Activated naive CD8-positive, alpha-beta T cell treated with anti-CD3 and anti-CD28 coated beads, Interleukin-2, amount 50 U/mL, for 24 hours (primary cell): ENCODE measurements around the gene MYLK2.

Experiments used
- ATAC-seq: fragments of 150-1000 bp; cut with Tn5 transposase; one replicate; pipeline ENCODE4 v1.10.0; 2021
- DNase-seq: peaks from one replicate; pipeline ENCODE4 v3.0.0; 2021
- H3K27ac Mint-ChIP-seq: one replicate; pipeline ENCODE4 v1.8.0; 2021; ENCODE audit warnings: mild to moderate bottlenecking, mixed read lengths
- H3K27me3 Mint-ChIP-seq: one replicate; pipeline ENCODE4 v1.8.0; 2021; ENCODE audit warnings: mixed read lengths
- H3K36me3 Mint-ChIP-seq: one replicate; pipeline ENCODE4 v1.8.0; 2021; ENCODE audit warnings: low read depth, mixed read lengths
- H3K4me1 Mint-ChIP-seq: one replicate; pipeline ENCODE4 v1.8.0; 2021; ENCODE audit warnings: mixed read lengths
- H3K4me3 Mint-ChIP-seq: one replicate; pipeline ENCODE4 v1.8.0; 2021; ENCODE audit warnings: mild to moderate bottlenecking, moderate library complexity, mixed read lengths
- H3K9me3 Mint-ChIP-seq: one replicate; pipeline ENCODE4 v1.8.0; 2021; ENCODE audit warnings: mixed read lengths

Gene MYLK2

GRCh38 chr20:31835977-31836852 lies 17.1 kb downstream of the MYLK2 start:
- Mint-ChIP-seq H3K4me1 (peaks cover 7% of the 10 kb centered on the region), H3K27me3 (no peaks in the 10 kb centered on the region), H3K27ac (no peak overlapping the region), H3K4me3 (no peak overlapping the region), H3K9me3 (no peaks in the 10 kb centered on the region), H3K36me3 (no peaks in the 10 kb centered on the region)
- ATAC-seq (peak; percentile 64), DNase-seq (peak; percentile 51)

- ATAC-seq = no peak
- DNase-seq = no peak
- no peaks in the 10 kb centered on the region for H3K9me3 Mint-ChIP-seq
- H3K27ac Mint-ChIP-seq = no peak overlapping the region
- peaks cover 7% of the 10 kb centered on the region for H3K4me1 Mint-ChIP-seq
- no peak overlapping the region for H3K4me3 Mint-ChIP-seq
- H3K27me3 Mint-ChIP-seq = no peaks in the 10 kb centered on the region
- no peaks in the 10 kb centered on the region for H3K36me3 Mint-ChIP-seq
These were observed 17.9 kb downstream of the MYLK2 start for GRCh38 chr20:31836853-31837608.

- Mint-ChIP-seq H3K4me1 (peaks cover 7% of the 10 kb centered on the region), H3K4me3 (no peak overlapping the region), H3K27ac (no peak overlapping the region), H3K9me3 (no peaks in the 10 kb centered on the region), H3K27me3 (no peaks in the 10 kb centered on the region), H3K36me3 (no peaks in the 10 kb centered on the region)
- ATAC-seq (no peak), DNase-seq (no peak)
These were observed 18.8 kb downstream of the MYLK2 start for GRCh38 chr20:31837896-31838397.

DNA sequence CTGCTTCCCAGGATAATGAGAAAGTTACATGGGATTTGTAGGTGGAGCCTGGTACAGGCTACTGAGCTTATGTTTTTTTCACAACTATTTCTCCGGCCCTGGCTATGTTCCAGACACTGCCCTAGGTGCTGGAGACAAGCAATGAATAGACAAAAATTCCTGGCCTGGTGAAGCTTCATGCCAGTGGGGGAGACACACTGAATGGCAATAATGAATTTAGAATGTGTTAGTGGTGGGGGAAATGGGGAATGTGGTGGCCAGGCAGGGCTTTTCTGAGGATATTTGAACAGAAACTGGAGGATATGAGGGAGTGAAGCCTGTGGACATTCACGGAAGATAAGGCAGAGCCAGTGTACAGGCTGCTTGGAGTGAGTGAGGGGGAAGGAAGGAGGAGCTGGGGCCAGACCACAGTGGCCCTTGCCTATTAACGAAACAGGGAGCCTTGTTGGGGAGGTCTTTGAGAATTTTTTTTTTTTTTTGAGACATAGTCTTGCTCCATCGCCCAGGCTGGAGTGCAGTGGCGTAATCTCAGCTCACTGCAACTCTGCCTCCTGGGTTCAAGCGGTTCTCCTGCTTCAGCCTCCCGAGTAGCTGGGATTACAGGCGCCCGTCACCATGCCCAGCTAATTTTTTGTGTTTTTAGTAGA lies 19.6 kb downstream of the MYLK2 start:
- no peaks in the 10 kb centered on the region for H3K27me3 Mint-ChIP-seq
- ATAC-seq = no peak
- H3K27ac Mint-ChIP-seq = no peak overlapping the region
- H3K4me3 Mint-ChIP-seq = no peak overlapping the region
- H3K36me3 Mint-ChIP-seq = no peaks in the 10 kb centered on the region
- DNase-seq = no peak
- peaks cover 7% of the 10 kb centered on the region for H3K4me1 Mint-ChIP-seq
- no peaks in the 10 kb centered on the region for H3K9me3 Mint-ChIP-seq

DNA sequence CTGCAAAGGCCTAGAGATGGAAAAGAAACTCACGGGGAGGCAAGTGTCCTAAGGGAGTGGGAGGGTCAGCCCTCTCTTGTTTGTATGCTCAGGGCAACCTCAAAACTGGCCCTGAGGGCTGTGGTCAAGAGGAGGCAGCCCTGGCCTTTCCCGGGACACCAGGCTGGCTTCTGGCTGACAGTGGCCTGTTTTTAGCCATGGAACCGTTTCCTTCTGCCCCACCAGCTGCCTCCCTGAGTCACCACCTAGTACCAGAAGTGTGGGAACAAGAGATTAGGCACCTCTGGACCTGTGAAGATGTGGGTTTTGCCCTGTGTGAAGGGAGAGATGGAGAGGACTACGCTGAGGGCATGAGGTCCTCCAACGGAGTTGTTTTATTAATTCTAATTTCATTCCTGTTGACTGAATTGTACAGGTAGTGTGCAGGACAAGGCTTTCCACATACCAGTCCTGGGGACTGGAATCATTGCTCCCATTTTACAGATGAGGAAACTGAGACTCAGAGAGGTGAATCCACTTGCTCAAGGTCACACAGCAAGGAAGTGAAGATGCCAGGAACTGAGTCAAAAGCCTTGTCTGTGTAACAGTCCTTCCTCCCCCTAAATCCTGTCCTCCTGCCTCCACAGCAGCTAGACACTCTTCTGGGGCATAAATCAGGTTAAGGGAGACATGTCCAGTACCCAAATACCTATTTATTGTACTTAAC lies 20.8 kb downstream of the MYLK2 start:
- DNase-seq (no peak), ATAC-seq (no peak)
- H3K27ac Mint-ChIP-seq = no peak overlapping the region
- peaks cover 7% of the 10 kb centered on the region for H3K4me1 Mint-ChIP-seq
- no peaks in the 10 kb centered on the region for H3K36me3 Mint-ChIP-seq
- no peaks in the 10 kb centered on the region for H3K9me3 Mint-ChIP-seq
- H3K4me3 Mint-ChIP-seq = no peak overlapping the region
- H3K27me3 Mint-ChIP-seq = no peaks in the 10 kb centered on the region

GRCh38 chr20:31840906-31841816 lies 22.0 kb downstream of the MYLK2 start:
- H3K27me3 Mint-ChIP-seq = no peaks in the 10 kb centered on the region
- peaks cover 4% of the 10 kb centered on the region for H3K4me1 Mint-ChIP-seq

GRCh38 chr20:31841928-31842327 lies 22.8 kb downstream of the MYLK2 start:
- peaks cover 1% of the 10 kb centered on the region for H3K27me3 Mint-ChIP-seq
- no peak for DNase-seq
- H3K36me3 Mint-ChIP-seq = no peaks in the 10 kb centered on the region
- H3K4me1 Mint-ChIP-seq = no peaks in the 10 kb centered on the region
- no peak for ATAC-seq
- no peak overlapping the region for H3K27ac Mint-ChIP-seq
- H3K9me3 Mint-ChIP-seq = no peaks in the 10 kb centered on the region
- H3K4me3 Mint-ChIP-seq = no peak overlapping the region

More at GRCh38 chr20:31840906-31841816, 22.0 kb downstream of the MYLK2 start:
- no peak overlapping the region for H3K27ac Mint-ChIP-seq
- ATAC-seq = no peak
- no peak overlapping the region for H3K4me3 Mint-ChIP-seq
- no peaks in the 10 kb centered on the region for H3K9me3 Mint-ChIP-seq
- no peak for DNase-seq
- no peaks in the 10 kb centered on the region for H3K36me3 Mint-ChIP-seq

- Mint-ChIP-seq H3K27me3 (peaks cover 1% of the 10 kb centered on the region), H3K27ac (no peak overlapping the region), H3K9me3 (no peaks in the 10 kb centered on the region), H3K4me3 (no peak overlapping the region), H3K4me1 (no peaks in the 10 kb centered on the region), H3K36me3 (no peaks in the 10 kb centered on the region)
- ATAC-seq (no peak), DNase-seq (no peak)
These were observed 23.5 kb downstream of the MYLK2 start for GRCh38 chr20:31842471-31843157.

DNA sequence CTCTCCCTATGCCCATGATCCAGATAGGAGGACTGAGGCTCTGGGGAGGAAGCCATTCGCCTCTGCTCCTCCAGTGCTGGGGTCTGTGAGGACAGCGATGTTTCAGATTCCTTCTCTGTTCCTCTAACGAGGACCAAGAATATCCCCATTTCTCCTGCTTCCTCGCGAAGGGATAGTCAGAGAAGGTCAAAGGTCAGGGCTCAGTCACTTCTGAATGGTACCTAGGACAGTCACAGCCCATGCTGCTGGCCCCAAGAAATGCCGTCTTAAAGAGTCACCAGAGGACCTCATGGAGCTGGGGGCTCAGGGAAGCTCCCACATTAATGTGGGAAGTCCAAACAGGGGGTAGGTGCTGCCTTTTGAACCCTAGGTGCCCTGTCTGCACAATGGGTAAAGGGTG lies 24.1 kb downstream of the MYLK2 start:
- H3K36me3 Mint-ChIP-seq = no peaks in the 10 kb centered on the region
- H3K27me3 Mint-ChIP-seq = peaks cover 1% of the 10 kb centered on the region
- no peak overlapping the region for H3K27ac Mint-ChIP-seq
- DNase-seq (no peak), ATAC-seq (no peak)
- no peaks in the 10 kb centered on the region for H3K4me1 Mint-ChIP-seq
- H3K4me3 Mint-ChIP-seq = no peak overlapping the region
- no peaks in the 10 kb centered on the region for H3K9me3 Mint-ChIP-seq

DNA sequence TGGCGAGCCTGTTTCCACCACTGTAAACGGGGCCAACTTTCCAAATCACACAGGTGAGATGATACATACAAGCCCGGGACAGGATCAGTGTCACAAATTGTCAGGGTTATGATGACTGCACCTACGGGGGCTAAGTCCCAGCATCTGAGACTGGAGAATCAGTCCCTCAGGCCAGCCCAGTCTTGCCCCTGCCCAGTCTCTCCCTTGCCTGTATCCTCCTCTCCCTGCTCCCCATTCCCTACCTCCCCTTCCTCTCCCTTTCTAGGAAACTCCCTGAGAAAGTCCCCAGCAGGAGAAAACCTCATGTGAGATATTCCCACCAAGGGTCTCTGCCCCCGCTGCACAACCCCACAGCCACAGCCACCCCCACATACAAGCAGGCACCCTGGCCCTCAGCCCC lies 24.7 kb downstream of the MYLK2 start:
- Mint-ChIP-seq H3K9me3 (no peaks in the 10 kb centered on the region), H3K4me1 (no peaks in the 10 kb centered on the region), H3K27me3 (peaks cover 2% of the 10 kb centered on the region), H3K36me3 (no peaks in the 10 kb centered on the region), H3K4me3 (no peak overlapping the region), H3K27ac (no peak overlapping the region)
- no peak for DNase-seq
- ATAC-seq = no peak

GRCh38 chr20:31844737-31845299 lies 25.7 kb downstream of the MYLK2 start:
- ATAC-seq (no peak), DNase-seq (no peak)
- Mint-ChIP-seq H3K9me3 (no peaks in the 10 kb centered on the region), H3K4me3 (no peak overlapping the region), H3K27ac (no peak overlapping the region), H3K27me3 (peaks cover 6% of the 10 kb centered on the region), H3K4me1 (no peaks in the 10 kb centered on the region), H3K36me3 (no peaks in the 10 kb centered on the region)

DNA sequence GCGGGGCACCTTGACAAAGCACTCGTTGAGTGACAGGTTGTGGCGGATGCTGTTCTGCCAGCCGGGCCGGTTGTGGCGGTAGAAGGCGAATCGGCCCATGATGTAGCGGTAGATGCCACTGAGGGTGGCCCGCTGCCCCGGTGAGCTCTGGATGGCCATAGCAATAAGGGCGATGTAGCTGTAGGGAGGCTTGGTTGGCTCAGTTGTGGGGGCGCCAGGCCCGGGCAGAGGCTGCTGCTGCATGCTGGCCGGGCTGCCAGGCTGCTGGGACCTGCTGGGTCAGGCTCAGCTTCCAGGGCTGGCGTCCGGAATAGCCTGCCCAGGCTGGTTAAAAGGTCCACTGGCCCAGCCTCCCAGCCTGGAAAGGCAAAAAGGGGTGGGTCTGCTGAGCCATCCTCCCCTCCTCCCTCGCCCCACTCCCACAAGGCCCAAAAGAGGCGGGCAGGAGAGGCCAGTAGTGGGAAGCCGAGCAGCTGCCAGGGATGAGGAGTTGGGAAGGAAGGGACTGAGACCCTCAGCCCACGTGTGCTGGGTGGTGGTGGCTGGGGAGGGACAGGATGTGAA lies 26.2 kb downstream of the MYLK2 start, which contains the start of gene FOXS1:
FOXS1 (minus strand) TSS at position 305 of the 564 bp plus-strand sequence; CDS start at position 243, 62 bp downstream.
- H3K27me3 Mint-ChIP-seq = peaks cover 12% of the 10 kb centered on the region
- no peaks in the 10 kb centered on the region for H3K4me1 Mint-ChIP-seq
- ATAC-seq (no peak), DNase-seq (no peak)
- no peak within 1 kb of the TSS for H3K4me3 Mint-ChIP-seq
- H3K36me3 Mint-ChIP-seq = no peaks in the 10 kb centered on the region
- no peaks in the 10 kb centered on the region for H3K9me3 Mint-ChIP-seq
- no peak within 1 kb of the TSS for H3K27ac Mint-ChIP-seq
